NT2/D1 (cell line): ENCODE results near the gene ABCC9.

Source experiments
- SUZ12 ChIP-seq: IDR thresholded peaks from 2 replicates; pipeline ENCODE4 v1.6.1; 2011; ENCODE audit not compliant: insufficient read length, insufficient read depth; ENCODE audit errors: extremely low read depth
- YY1 ChIP-seq: IDR thresholded peaks from 2 replicates; pipeline ENCODE4 v1.6.1; 2011; ENCODE audit not compliant: insufficient read length, insufficient read depth
- ZNF274 ChIP-seq: IDR thresholded peaks from 2 replicates; pipeline ENCODE4 v1.6.1; 2011; ENCODE audit warnings: mild to moderate bottlenecking, low read depth, low read length

DNA sequence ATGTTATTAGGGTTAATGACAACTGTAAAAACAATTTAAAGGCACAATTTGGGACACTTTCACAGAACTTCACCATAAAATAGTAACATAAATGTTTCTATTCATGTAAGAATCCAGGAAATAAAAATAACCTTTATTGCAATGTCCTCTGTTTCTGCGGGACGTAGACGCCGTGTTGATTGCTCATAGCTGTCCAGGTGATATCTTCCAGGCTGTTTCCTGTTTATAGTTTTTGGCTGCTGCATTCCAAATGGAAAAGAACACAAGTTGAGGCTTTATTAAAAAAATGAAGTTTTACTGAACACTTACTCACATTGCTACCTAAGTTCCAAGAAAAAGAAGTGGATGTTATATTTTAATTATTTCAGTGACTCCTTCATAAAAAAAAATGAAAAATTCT, 58.6 kb downstream of the ABCC9 start:
- TF ChIP-seq ZNF274, result no peak
- no peak for TF ChIP-seq SUZ12
- TF ChIP-seq YY1, result no peak
